ENCODE data around the gene ASB16. TPM values are rescaled to one million over a fixed set of nuclear protein-coding genes. Genes with fewer than 3 reads are reported as not detected.

ASB16 gene
- total RNA-seq, 3 donors from 2014 or later (not counting 1 experiment from before 2014, with no cell fraction given) = not detected

GRCh38 chr17:44202756-44203155 lies 32.3 kb downstream of the ASB16 start:
- H3K27me3 Mint-ChIP-seq (ENCODE audit: low read depth in 2 of 2) = no peaks in the 10 kb centered on the region
- DNase-seq (no peak), ATAC-seq (no peak)
- no peaks in the 10 kb centered on the region for H3K36me3 Mint-ChIP-seq
- no peak for TF ChIP-seq CTCF (IDR thresholded peaks at IDR 0.05)
- no peaks in the 10 kb centered on the region for H3K9me3 ChIP-seq (ENCODE audit: control insufficient read depth, insufficient read depth, low read length)
- no peak overlapping the region for H3K4me3 ChIP-seq (ENCODE audit: low read length)
- H3K9me3 Mint-ChIP-seq = no peaks in the 10 kb centered on the region
- peak overlapping the region in 1 of 2 donors; percentile 39 for H3K27ac Mint-ChIP-seq
- H3K27ac ChIP-seq (ENCODE audit: low read length) = no peak overlapping the region
- H3K27me3 ChIP-seq (ENCODE audit: control insufficient read depth, insufficient read depth, low read length) = no peaks in the 10 kb centered on the region
- intact Hi-C loops (cut with micrococcal nuclease) = no loop called here
- peaks cover 27% of the 10 kb centered on the region for H3K4me1 ChIP-seq (ENCODE audit: control insufficient read depth, insufficient read depth, low read length)
- peaks cover 14% of the 10 kb centered on the region for H3K36me3 ChIP-seq (ENCODE audit: control insufficient read depth, insufficient read depth, low read length)
- 90% methylated on average over 4 of the region's 4 CpGs for WGBS (ENCODE audit: insufficient coverage)
- peaks cover 32 to 46% of the 10 kb centered on the region in 2 donors for H3K4me1 Mint-ChIP-seq
- H3K4me3 Mint-ChIP-seq = peak overlapping the region; percentile 47

- intact Hi-C loops (cut with micrococcal nuclease) = no loop called here
Observed at GRCh38 chr17:44203731-44204440, 33.4 kb downstream of the ASB16 start.

GRCh38 chr17:44204441-44204882 lies 34.0 kb downstream of the ASB16 start:
- no peak for TF ChIP-seq CTCF (IDR thresholded peaks at IDR 0.05)
- Mint-ChIP-seq H3K9me3 (no peaks in the 10 kb centered on the region), H3K4me1 (peaks cover 28 to 40% of the 10 kb centered on the region in 2 donors), H3K36me3 (no peaks in the 10 kb centered on the region), H3K4me3 (no peak overlapping the region), H3K27ac (peak overlapping the region in 1 of 2 donors; percentile 72), H3K27me3 (ENCODE audit: low read depth in 2 of 2) (no peaks in the 10 kb centered on the region)
- H3K36me3 ChIP-seq (ENCODE audit: control insufficient read depth, insufficient read depth, low read length) = peaks cover 29% of the 10 kb centered on the region
- no peak for ATAC-seq
- no peak for DNase-seq
- H3K4me3 ChIP-seq (ENCODE audit: low read length) = no peak overlapping the region
- no peaks in the 10 kb centered on the region for H3K27me3 ChIP-seq (ENCODE audit: control insufficient read depth, insufficient read depth, low read length)
- WGBS (ENCODE audit: insufficient coverage) = 81% methylated on average over 5 of the region's 5 CpGs
- H3K27ac ChIP-seq (ENCODE audit: low read length) = no peak overlapping the region
- peaks cover 15% of the 10 kb centered on the region for H3K4me1 ChIP-seq (ENCODE audit: control insufficient read depth, insufficient read depth, low read length)
- H3K9me3 ChIP-seq (ENCODE audit: control insufficient read depth, insufficient read depth, low read length) = no peaks in the 10 kb centered on the region
- intact Hi-C loops (cut with micrococcal nuclease) = no loop called here

More at GRCh38 chr17:44203731-44204440, 33.4 kb downstream of the ASB16 start:
- Histone ChIP-seq H3K27ac (ENCODE audit: low read length) (no peak overlapping the region), H3K4me1 (ENCODE audit: control insufficient read depth, insufficient read depth, low read length) (peaks cover 15% of the 10 kb centered on the region), H3K4me3 (ENCODE audit: low read length) (no peak overlapping the region), H3K9me3 (ENCODE audit: control insufficient read depth, insufficient read depth, low read length) (no peaks in the 10 kb centered on the region), H3K27me3 (ENCODE audit: control insufficient read depth, insufficient read depth, low read length) (no peaks in the 10 kb centered on the region), H3K36me3 (ENCODE audit: control insufficient read depth, insufficient read depth, low read length) (peaks cover 23% of the 10 kb centered on the region)
- H3K27ac Mint-ChIP-seq = peak overlapping the region; percentile 39 to 72
- peak overlapping the region; percentile 19 for H3K4me3 Mint-ChIP-seq
- ATAC-seq = no peak
- H3K27me3 Mint-ChIP-seq (ENCODE audit: low read depth in 2 of 2) = no peaks in the 10 kb centered on the region
- H3K36me3 Mint-ChIP-seq = no peaks in the 10 kb centered on the region
- H3K9me3 Mint-ChIP-seq = no peaks in the 10 kb centered on the region
- 55% methylated on average over 9 of the region's 9 CpGs for WGBS (ENCODE audit: insufficient coverage)
- H3K4me1 Mint-ChIP-seq = peaks cover 28 to 40% of the 10 kb centered on the region in 2 donors
- DNase-seq = peak in 1 of 2 donors; percentile 73
- TF ChIP-seq CTCF (IDR thresholded peaks at IDR 0.05) = peak; percentile 72

Data from natural killer cell (primary cell).